ENCODE data around the gene RARRES1. TPM values are rescaled to one million over a fixed set of nuclear protein-coding genes. Genes with fewer than 3 reads are reported as not detected.

Gene RARRES1
- total RNA-seq, 1 donor from 2014 or later: 2.4 TPM

DNA sequence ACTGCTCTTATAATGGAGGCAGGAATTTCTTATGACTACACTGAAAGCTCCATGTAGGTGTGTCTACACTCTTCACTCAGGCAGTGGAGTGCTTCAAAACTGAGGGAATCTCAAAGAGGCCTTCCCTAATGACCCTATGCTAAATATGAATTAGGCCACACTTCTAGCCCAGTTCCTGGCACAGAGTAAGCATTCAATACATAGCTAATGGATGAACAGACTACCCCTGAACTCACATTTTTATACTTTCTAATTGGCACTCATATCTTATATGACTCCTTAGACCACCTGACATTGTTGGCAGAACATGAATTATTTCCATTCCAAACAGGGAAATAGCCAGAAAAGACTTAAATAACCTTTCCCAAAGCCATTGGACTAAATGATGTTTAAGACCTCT, 3.4 kb downstream of the RARRES1 start:
- DNase-seq (ENCODE audit: extremely low spot score, unreplicated experiment): no peak
- peaks cover under 1% of the 10 kb centered on the region for H3K36me3 Mint-ChIP-seq (ENCODE audit: unreplicated experiment)
- no peaks in the 10 kb centered on the region for H3K27me3 Mint-ChIP-seq (ENCODE audit: unreplicated experiment)
- no peak for TF ChIP-seq CTCF (IDR thresholded peaks at IDR 0.05)
- H3K9me3 Mint-ChIP-seq (ENCODE audit: unreplicated experiment): no peaks in the 10 kb centered on the region
- peaks cover 46% of the 10 kb centered on the region for H3K4me1 Mint-ChIP-seq (ENCODE audit: unreplicated experiment)
- no peak overlapping the region for H3K27ac Mint-ChIP-seq (ENCODE audit: unreplicated experiment)
- H3K4me3 Mint-ChIP-seq (ENCODE audit: unreplicated experiment): no peak overlapping the region

DNA sequence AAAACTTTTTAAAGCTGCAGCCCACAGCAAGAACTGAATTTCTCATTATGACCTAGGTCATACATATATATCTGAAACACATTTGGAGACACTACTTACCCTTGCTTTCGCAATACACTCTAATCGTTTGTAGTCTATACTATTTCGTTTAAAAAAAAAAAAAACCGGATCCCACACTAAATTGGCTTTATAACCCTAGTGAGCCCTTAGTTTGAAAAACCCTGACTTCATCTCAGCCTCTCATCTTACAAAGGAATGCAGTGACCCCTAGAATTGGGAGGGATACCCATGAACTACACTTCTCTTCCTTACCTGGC, 4.2 kb downstream of the RARRES1 start:
- Mint-ChIP-seq H3K9me3 (ENCODE audit: unreplicated experiment) (no peaks in the 10 kb centered on the region), H3K4me3 (ENCODE audit: unreplicated experiment) (no peak overlapping the region), H3K27me3 (ENCODE audit: unreplicated experiment) (no peaks in the 10 kb centered on the region), H3K4me1 (ENCODE audit: unreplicated experiment) (peaks cover 53% of the 10 kb centered on the region), H3K27ac (ENCODE audit: unreplicated experiment) (no peak overlapping the region), H3K36me3 (ENCODE audit: unreplicated experiment) (peaks cover under 1% of the 10 kb centered on the region)
- DNase-seq (ENCODE audit: extremely low spot score, unreplicated experiment): no peak
- no peak for TF ChIP-seq CTCF (IDR thresholded peaks at IDR 0.05)

DNA sequence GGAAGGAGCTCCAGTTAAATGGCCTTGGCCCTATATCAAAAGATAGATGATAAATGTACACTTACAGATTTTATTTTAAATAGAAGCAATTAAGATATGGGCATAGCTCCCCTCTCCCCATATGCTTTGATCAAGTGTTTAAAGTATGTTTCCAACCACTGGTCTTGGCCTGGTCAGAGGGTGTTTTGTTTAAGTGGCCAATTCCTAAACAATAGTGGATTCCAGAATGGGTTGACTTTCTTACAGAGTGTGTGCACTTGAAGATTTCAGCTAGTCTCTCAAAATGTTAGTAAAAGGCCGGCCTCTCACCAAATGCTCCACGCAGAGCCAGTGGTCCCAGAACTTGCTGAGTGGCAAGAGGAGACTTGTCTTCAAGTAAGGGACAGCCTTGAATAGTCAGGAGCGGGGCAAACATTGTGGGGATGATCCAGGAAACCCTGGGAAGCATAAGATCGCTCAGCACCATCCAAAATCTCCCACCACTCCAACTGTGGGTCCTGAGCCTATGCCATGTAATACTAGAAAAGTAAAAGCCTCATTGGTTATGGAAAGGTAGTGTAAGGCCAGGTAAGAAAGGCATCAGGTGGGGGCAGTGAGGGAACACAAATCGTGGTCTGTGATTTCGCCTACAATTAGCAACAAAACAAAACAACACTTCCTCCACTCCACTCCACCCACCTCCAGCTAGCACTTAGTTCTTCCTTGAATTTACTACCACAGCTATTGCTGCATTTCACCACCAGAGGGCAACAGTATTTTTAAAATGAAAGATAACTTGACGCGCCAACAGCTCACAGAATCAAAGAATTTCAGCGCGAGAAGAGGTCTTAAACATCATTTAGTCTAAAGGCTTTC, 4.8 kb downstream of the RARRES1 start:
- Mint-ChIP-seq H3K27me3 (ENCODE audit: unreplicated experiment) (no peaks in the 10 kb centered on the region), H3K27ac (ENCODE audit: unreplicated experiment) (no peak overlapping the region), H3K4me1 (ENCODE audit: unreplicated experiment) (peaks cover 53% of the 10 kb centered on the region), H3K36me3 (ENCODE audit: unreplicated experiment) (peaks cover 3% of the 10 kb centered on the region), H3K4me3 (ENCODE audit: unreplicated experiment) (no peak overlapping the region), H3K9me3 (ENCODE audit: unreplicated experiment) (no peaks in the 10 kb centered on the region)
- DNase-seq (ENCODE audit: extremely low spot score, unreplicated experiment): no peak
- peak; percentile 82 for TF ChIP-seq CTCF (IDR thresholded peaks at IDR 0.05)

DNA sequence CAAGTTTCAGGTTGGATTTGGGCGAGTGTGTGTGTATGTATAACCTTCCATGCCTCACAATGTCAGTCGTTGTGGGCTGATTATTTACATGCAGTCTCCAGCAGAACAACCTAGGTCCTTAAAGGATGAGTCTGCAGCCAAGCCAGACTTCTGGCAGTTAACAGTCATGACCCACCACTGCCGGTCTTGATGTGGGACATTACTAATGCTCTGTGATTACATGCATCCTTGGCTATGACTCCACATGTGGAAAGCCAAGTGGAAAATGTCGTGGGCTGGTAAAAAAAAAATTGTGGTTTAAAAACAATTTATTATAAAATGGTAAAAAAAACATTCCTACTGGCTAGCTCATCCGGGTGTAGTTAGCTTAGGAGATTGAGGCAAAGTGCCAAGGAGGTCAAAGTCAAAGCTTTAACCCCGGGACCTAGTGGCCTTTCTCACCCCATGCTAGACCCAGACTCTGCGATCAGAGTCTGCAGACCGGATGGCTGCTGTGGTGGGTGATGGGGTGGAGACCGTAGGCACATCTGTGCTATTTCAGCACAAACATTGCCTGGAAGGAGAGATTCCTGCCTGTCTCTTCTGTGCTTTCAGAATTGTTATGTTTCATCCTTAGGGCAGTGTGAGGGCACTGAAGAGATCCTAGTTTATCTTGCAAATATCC, 6.8 kb downstream of the RARRES1 start:
- H3K27me3 Mint-ChIP-seq (ENCODE audit: unreplicated experiment): no peaks in the 10 kb centered on the region
- TF ChIP-seq CTCF (IDR thresholded peaks at IDR 0.05): no peak
- no peak for DNase-seq (ENCODE audit: extremely low spot score, unreplicated experiment)
- H3K4me1 Mint-ChIP-seq (ENCODE audit: unreplicated experiment): peaks cover 48% of the 10 kb centered on the region
- no peaks in the 10 kb centered on the region for H3K9me3 Mint-ChIP-seq (ENCODE audit: unreplicated experiment)
- peak overlapping the region; percentile 93 for H3K27ac Mint-ChIP-seq (ENCODE audit: unreplicated experiment)
- peaks cover 5% of the 10 kb centered on the region for H3K36me3 Mint-ChIP-seq (ENCODE audit: unreplicated experiment)
- H3K4me3 Mint-ChIP-seq (ENCODE audit: unreplicated experiment): peak overlapping the region; percentile 30

GRCh38 chr3:158723991-158724390, 8.3 kb downstream of the RARRES1 start:
- no peaks in the 10 kb centered on the region for H3K27me3 Mint-ChIP-seq (ENCODE audit: unreplicated experiment)
- no peak overlapping the region for H3K4me3 Mint-ChIP-seq (ENCODE audit: unreplicated experiment)
- no peaks in the 10 kb centered on the region for H3K9me3 Mint-ChIP-seq (ENCODE audit: unreplicated experiment)
- H3K36me3 Mint-ChIP-seq (ENCODE audit: unreplicated experiment): peaks cover 5% of the 10 kb centered on the region
- H3K27ac Mint-ChIP-seq (ENCODE audit: unreplicated experiment): peak overlapping the region; percentile 97
- peaks cover 52% of the 10 kb centered on the region for H3K4me1 Mint-ChIP-seq (ENCODE audit: unreplicated experiment)
- DNase-seq (ENCODE audit: extremely low spot score, unreplicated experiment): no peak
- no peak for TF ChIP-seq CTCF (IDR thresholded peaks at IDR 0.05)
